Caco-2 (cell line): ENCODE measurements around the gene FGF19. TPM values are rescaled to one million over a fixed set of nuclear protein-coding genes. Genes with fewer than 3 reads are reported as not detected.

Source experiments
- total RNA-seq: library from RNA; stranded (reverse); gene quantifications from 2 replicates; pipeline ENCODE4 v1.2.3, GENCODE V29; 2022

FGF19 gene
- total RNA-seq, 1 experiment from 2014 or later, result 1.7 TPM

Other genes starting within 250 kb of the FGF19 start
- gene LINC01488, start 222.4 kb downstream of the FGF19 start, total RNA-seq, result 0.12 TPM in 1 of 2 replicates, not detected in the other
- 288 and 331 TPM in 2 replicates for gene CCND1, start 62.9 kb downstream of the FGF19 start, total RNA-seq
- 49.3 and 51.3 TPM in 2 replicates for gene LTO1, start 28.7 kb downstream of the FGF19 start, total RNA-seq
- not detected in 2 replicates for gene FGF4, start 71.3 kb upstream of the FGF19 start, total RNA-seq
- not detected in 2 replicates for gene FGF3, start 115.4 kb upstream of the FGF19 start, total RNA-seq